Endothelial cell of umbilical vein (primary cell): Measurements from ENCODE around the gene ARL13A. TPM values are rescaled to one million over a fixed set of nuclear protein-coding genes. Genes with fewer than 3 reads are reported as not detected.

Experiments
- BruUV-seq: library from RNA; stranded (reverse); fragments of 400-500 nt; replicated peaks from 2 replicates; lab custom pipeline; 2021; lab: Mats Ljungman, UMichigan
- CTCF ChIA-PET: fragments of 300-600, 350-600 bp; sonication (Branson Sonifier 250); formaldehyde crosslinking; loops from one replicate; lab custom pipeline; 2021; ENCODE audit warnings: antibody characterized with exemption, inconsistent platforms; lab: Charles Lee
- POLR2A ChIA-PET: fragments of 300-600, 350-600 bp; sonication (Branson Sonifier 250); formaldehyde crosslinking; loops from one replicate; lab custom pipeline; 2021; ENCODE audit warnings: antibody characterized with exemption, inconsistent platforms; lab: Charles Lee
- DNase-seq: peaks from one replicate; pipeline ENCODE4 v3.0.0-alpha.2; 2011; ENCODE audit warnings: low read depth, low spot score
- FAIRE-seq: peaks from 2 replicates; lab custom pipeline; 2011; peaks lifted over from hg19 to GRCh38; lab: Jason Lieb, UNC
- H2AFZ ChIP-seq: 2 replicates; pipeline ENCODE4 v1.6.0; 2012; ENCODE audit warnings: low read depth, low read length, control low read depth, inconsistent platforms
- H3K27ac ChIP-seq: 2 replicates; pipeline ENCODE4 v1.5.1; 2011; ENCODE audit warnings: low read depth, mild to moderate bottlenecking, control low read depth, low read length, moderate library complexity; ENCODE audit not compliant: insufficient read depth
- H3K27me3 ChIP-seq, 2 experiments: 2 replicates each; pipeline versions ENCODE4 v1.6.0 to v1.6.1; 2011; ENCODE audit warnings: low read length in 2 of 2, mixed read lengths in 1 of 2; ENCODE audit not compliant: control insufficient read depth in 2 of 2, insufficient read depth in 2 of 2
- H3K36me3 ChIP-seq, 2 experiments: 2 replicates in 1 of 2; 3 replicates in 1 of 2; pipeline ENCODE4 v1.5.1; 2011; ENCODE audit warnings: low read length in 2 of 2, mild to moderate bottlenecking in 1 of 2, moderate library complexity in 1 of 2; ENCODE audit not compliant: control insufficient read depth in 2 of 2, insufficient read depth in 2 of 2; ENCODE audit errors: extremely low read depth in 1 of 2
- H3K4me1 ChIP-seq: 3 replicates; pipeline ENCODE4 v1.5.1; 2011; ENCODE audit warnings: mild to moderate bottlenecking, low read length; ENCODE audit not compliant: control insufficient read depth, insufficient read depth; ENCODE audit errors: extremely low read depth
- H3K4me2 ChIP-seq: 2 replicates; pipeline ENCODE4 v1.6.1; 2011; ENCODE audit warnings: low read length, control low read depth, mixed read lengths; ENCODE audit not compliant: insufficient read depth
- H3K4me3 ChIP-seq, 3 experiments: fragments of 200-600 bp in 1 of 3; sonication (generic), shearing (Covaris generic) in 1 of 3; replicated peaks in 1 of 3; 2 replicates each; pipeline ENCODE4 v1.5.1; 2011 to 2016; ENCODE audit warnings: control low read depth in 3 of 3, low read length in 3 of 3, mild to moderate bottlenecking in 2 of 3, inconsistent platforms in 1 of 3, low read depth in 1 of 3, moderate library complexity in 1 of 3; ENCODE audit not compliant: insufficient read depth in 1 of 3
- H3K79me2 ChIP-seq: 2 replicates; pipeline ENCODE4 v1.6.0; 2012; ENCODE audit warnings: low read length, inconsistent platforms; ENCODE audit not compliant: control insufficient read depth, insufficient read depth
- H3K9ac ChIP-seq: replicated peaks from 2 replicates; pipeline ENCODE3; 2011; ENCODE audit warnings: low read length, control low read depth; ENCODE audit not compliant: insufficient read depth; ENCODE audit errors: extremely low read depth
- H3K9me1 ChIP-seq: replicated peaks from 3 replicates; pipeline ENCODE4 v1.6.0; 2011; ENCODE audit warnings: mild to moderate bottlenecking, low read length; ENCODE audit not compliant: control insufficient read depth, insufficient read depth; ENCODE audit errors: extremely low read depth
- H3K9me3 ChIP-seq: replicated peaks from 2 replicates; pipeline ENCODE4 v1.5.1; 2012; ENCODE audit warnings: low read length, inconsistent platforms; ENCODE audit not compliant: control insufficient read depth, insufficient read depth
- H4K20me1 ChIP-seq: replicated peaks from 2 replicates; pipeline ENCODE3; 2011; ENCODE audit warnings: mild to moderate bottlenecking, low read length; ENCODE audit not compliant: control insufficient read depth, insufficient read depth; ENCODE audit errors: extremely low read depth
- EZH2 ChIP-seq: IDR thresholded peaks from 2 replicates; pipeline ENCODE4 v1.6.1; 2012; ENCODE audit warnings: borderline replicate concordance, low read depth, mild to moderate bottlenecking, moderate library complexity, low read length, inconsistent platforms; ENCODE audit not compliant: severe bottlenecking
- FOS ChIP-seq: IDR thresholded peaks from 2 replicates; pipeline ENCODE4 v1.6.1; 2011; ENCODE audit warnings: mild to moderate bottlenecking, low read length, moderate library complexity, borderline replicate concordance; ENCODE audit not compliant: insufficient read depth
- GATA2 ChIP-seq: IDR thresholded peaks from 2 replicates; pipeline ENCODE4 v1.7.0; 2011; ENCODE audit warnings: low read depth, mild to moderate bottlenecking, moderate library complexity, mixed read lengths, low read length; ENCODE audit not compliant: insufficient read length, insufficient read depth
- JUN ChIP-seq: IDR thresholded peaks from 2 replicates; pipeline ENCODE4 v1.6.1; 2011; ENCODE audit warnings: borderline replicate concordance, low read depth; ENCODE audit not compliant: insufficient read length, insufficient read depth
- MYC ChIP-seq: IDR thresholded peaks from one replicate; pipeline ENCODE4 v1.6.1; 2011; ENCODE audit warnings: mild to moderate bottlenecking, low read depth, low read length
- POLR2A ChIP-seq: IDR thresholded peaks from 2 replicates; pipeline ENCODE4 v1.6.1; 2012; ENCODE audit warnings: low read depth, mild to moderate bottlenecking, control low read depth, low read length
- POLR2AphosphoS5 ChIP-seq: IDR thresholded peaks from 2 replicates; pipeline ENCODE4 v1.6.1; 2012; ENCODE audit warnings: low read depth, mild to moderate bottlenecking, control low read depth, low read length, moderate library complexity; ENCODE audit not compliant: insufficient read depth
- dilution Hi-C: fragments of 300-500 bp; cut with MboI; formaldehyde crosslinking; loops from one replicate; pipeline ENCODE4 v1.15.0; 2019; ENCODE audit warnings: low sequenced_read_pairs; ENCODE audit not compliant: extremely low pct_ligation_motif_present
- intact Hi-C: fragments of 100-400 bp; cut with micrococcal nuclease; formaldehyde crosslinking; loops from one replicate; pipeline ENCODE4 v1.10.0; 2022
- polyA plus RNA-seq, 4 experiments: library from polyadenylated mRNA; depleted of rRNA in 3 of 4; stranded (reverse) in 3 of 4; unstranded in 1 of 4; fragments of >200 nt; gene quantifications; 2 replicates each; pipeline versions ENCODE4 v1.2.1 to v1.2.3, GENCODE V29; 2011 to 2012; ENCODE audit warnings: missing spikeins in 1 of 4
- total RNA-seq: library from RNA; stranded (reverse); gene quantifications from 2 replicates; pipeline ENCODE4 v1.2.3, GENCODE V29; 2021
- TF ChIP-seq, protein P1 (sequence below): IDR thresholded peaks from 2 replicates; pipeline ENCODE4 v1.6.1; 2011; ENCODE audit not compliant: insufficient read depth, insufficient read length
- TF ChIP-seq, protein P2 (sequence below), 2 donors: IDR thresholded peaks; 1 replicate in 1 of 2; 2 replicates in 1 of 2; pipeline ENCODE4 v1.5.1; 2011; ENCODE audit warnings: low read length in 2 of 2, mild to moderate bottlenecking in 2 of 2, moderate library complexity in 2 of 2, control low read depth in 1 of 2, inconsistent platforms in 1 of 2, low read depth in 1 of 2; ENCODE audit not compliant: insufficient read depth in 1 of 2; ENCODE audit errors: extremely low read depth in 1 of 2

ARL13A gene
- total and polyA plus RNA-seq, 2 donors (not counting 3 experiments of a cell fraction or from before 2014, with no cell fraction given): not detected

DNA sequence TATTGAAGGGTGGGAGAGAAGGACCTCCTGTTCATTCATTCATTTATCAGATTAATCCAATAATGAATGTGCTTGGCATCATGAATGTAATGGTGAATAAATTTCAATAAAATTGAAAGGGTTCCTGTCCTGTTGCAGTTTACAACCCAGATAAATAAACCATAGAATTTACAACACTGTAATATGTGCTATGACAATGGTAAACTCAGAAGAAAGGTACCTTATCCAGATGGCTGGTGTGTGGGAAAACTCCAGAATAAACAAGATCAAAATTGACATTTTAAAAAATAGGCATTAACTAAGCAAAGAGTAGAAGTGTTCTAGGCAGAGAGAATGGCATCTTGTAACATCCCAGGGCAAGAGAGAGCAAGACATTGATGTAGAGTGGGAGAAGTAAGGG lies 15.3 kb downstream of the ARL13A start:
- intact Hi-C loops: no loop called here
- no peak for FAIRE-seq
- Histone ChIP-seq H3K36me3 (no peaks in the 10 kb centered on the region), H3K9ac (no peak overlapping the region), H4K20me1 (no peaks in the 10 kb centered on the region), H3K79me2 (no peaks in the 10 kb centered on the region), H2AFZ (no peak overlapping the region), H3K9me3 (no peaks in the 10 kb centered on the region), H3K4me1 (peaks cover 12% of the 10 kb centered on the region), H3K9me1 (no peaks in the 10 kb centered on the region), H3K27ac (no peak overlapping the region), H3K27me3 (no peaks in the 10 kb centered on the region), H3K4me2 (no peak overlapping the region), H3K4me3 (no peak overlapping the region)
- ChIA-PET CTCF (no interaction called here), POLR2A (no interaction called here)
- dilution Hi-C loops: no loop called here
- DNase-seq: no peak
- no TSS peak for BruUV-seq
- TF ChIP-seq POLR2AphosphoS5: no peak
- TF ChIP-seq EZH2: no peak
- TF ChIP-seq, protein P1, sequence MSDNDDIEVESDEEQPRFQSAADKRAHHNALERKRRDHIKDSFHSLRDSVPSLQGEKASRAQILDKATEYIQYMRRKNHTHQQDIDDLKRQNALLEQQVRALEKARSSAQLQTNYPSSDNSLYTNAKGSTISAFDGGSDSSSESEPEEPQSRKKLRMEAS: no peak

DNA sequence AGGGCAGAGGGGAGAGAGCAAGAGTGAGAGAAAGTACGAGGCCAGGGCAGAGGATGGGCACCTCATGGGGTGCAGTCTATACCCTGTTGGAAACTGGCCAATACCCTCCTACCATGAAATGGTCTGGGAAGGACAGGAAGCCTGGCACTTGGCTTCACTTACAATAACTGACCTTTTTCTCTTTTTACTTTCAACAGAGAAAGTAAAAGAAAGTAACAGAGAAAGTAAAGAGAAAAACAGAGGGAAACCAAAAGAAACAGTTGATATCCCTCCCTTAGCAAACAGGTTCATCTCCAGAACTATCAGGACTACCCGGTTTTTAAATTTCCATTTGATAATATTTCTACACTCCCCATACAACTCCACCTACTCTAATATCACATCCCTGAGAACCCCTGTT lies 20.6 kb downstream of the ARL13A start:
- no TSS peak for BruUV-seq
- no peaks in the 10 kb centered on the region for H3K9me1 ChIP-seq
- no peaks in the 10 kb centered on the region for H4K20me1 ChIP-seq
- intact Hi-C loops: no loop called here
- H3K27ac ChIP-seq: no peak overlapping the region
- ChIA-PET POLR2A (no interaction called here), CTCF (no interaction called here)
- peaks cover 13% of the 10 kb centered on the region for H3K4me1 ChIP-seq
- DNase-seq (no peak), FAIRE-seq (no peak)
- H3K9me3 ChIP-seq: no peaks in the 10 kb centered on the region
- no peaks in the 10 kb centered on the region for H3K27me3 ChIP-seq
- TF ChIP-seq, protein P2, sequence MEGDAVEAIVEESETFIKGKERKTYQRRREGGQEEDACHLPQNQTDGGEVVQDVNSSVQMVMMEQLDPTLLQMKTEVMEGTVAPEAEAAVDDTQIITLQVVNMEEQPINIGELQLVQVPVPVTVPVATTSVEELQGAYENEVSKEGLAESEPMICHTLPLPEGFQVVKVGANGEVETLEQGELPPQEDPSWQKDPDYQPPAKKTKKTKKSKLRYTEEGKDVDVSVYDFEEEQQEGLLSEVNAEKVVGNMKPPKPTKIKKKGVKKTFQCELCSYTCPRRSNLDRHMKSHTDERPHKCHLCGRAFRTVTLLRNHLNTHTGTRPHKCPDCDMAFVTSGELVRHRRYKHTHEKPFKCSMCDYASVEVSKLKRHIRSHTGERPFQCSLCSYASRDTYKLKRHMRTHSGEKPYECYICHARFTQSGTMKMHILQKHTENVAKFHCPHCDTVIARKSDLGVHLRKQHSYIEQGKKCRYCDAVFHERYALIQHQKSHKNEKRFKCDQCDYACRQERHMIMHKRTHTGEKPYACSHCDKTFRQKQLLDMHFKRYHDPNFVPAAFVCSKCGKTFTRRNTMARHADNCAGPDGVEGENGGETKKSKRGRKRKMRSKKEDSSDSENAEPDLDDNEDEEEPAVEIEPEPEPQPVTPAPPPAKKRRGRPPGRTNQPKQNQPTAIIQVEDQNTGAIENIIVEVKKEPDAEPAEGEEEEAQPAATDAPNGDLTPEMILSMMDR (IDR thresholded peaks at IDR 0.05; ENCODE audit: extremely low read depth in 1 of 2, insufficient read depth in 1 of 2, low read depth in 1 of 2, low read length in 2 of 2): no peak
- TF ChIP-seq JUN (no peak), FOS (no peak), MYC (no peak), POLR2AphosphoS5 (no peak), POLR2A (no peak), GATA2 (no peak), EZH2 (no peak)
- TF ChIP-seq, protein P1: no peak
- no peak overlapping the region for H3K4me3 ChIP-seq
- H3K9ac ChIP-seq: no peak overlapping the region
- dilution Hi-C loops: no loop called here
- no peak overlapping the region for H2AFZ ChIP-seq
- H3K79me2 ChIP-seq: no peaks in the 10 kb centered on the region
- no peak overlapping the region for H3K4me2 ChIP-seq
- no peaks in the 10 kb centered on the region for H3K36me3 ChIP-seq
